ENCODE measurements around the gene SEPTIN6. TPM values are rescaled to one million over a fixed set of nuclear protein-coding genes. Genes with fewer than 3 reads are reported as not detected.

Gene SEPTIN6
- total RNA-seq, 1 donor from 2014 or later = 159 TPM

- Mint-ChIP-seq H3K4me1 (ENCODE audit: low read depth) (peaks cover 8% of the 10 kb centered on the region), H3K9me3 (no peaks in the 10 kb centered on the region), H3K27ac (no peak overlapping the region), H3K4me3 (no peak overlapping the region), H3K36me3 (ENCODE audit: low read depth) (peaks cover 4% of the 10 kb centered on the region), H3K27me3 (ENCODE audit: insufficient read depth) (peaks cover 4% of the 10 kb centered on the region)
- DNase-seq (ENCODE audit: low spot score) = no peak
- intact Hi-C loops (cut with micrococcal nuclease) = no loop called here
Observed at GRCh38 chrX:119706616-119707015, 13.6 kb upstream of the SEPTIN6 start.

GRCh38 chrX:119698845-119699244, 5.9 kb upstream of the SEPTIN6 start:
- no peaks in the 10 kb centered on the region for H3K9me3 Mint-ChIP-seq
- H3K27ac Mint-ChIP-seq = no peak overlapping the region
- intact Hi-C loops (cut with micrococcal nuclease) = loop anchor here (1.0 kb wide), 1 partner anchor 31 kb away; no protein-coding TSS in a partner anchor
- H3K36me3 Mint-ChIP-seq (ENCODE audit: low read depth) = no peaks in the 10 kb centered on the region
- no peak overlapping the region for H3K4me3 Mint-ChIP-seq
- no peak for DNase-seq (ENCODE audit: low spot score)
- H3K4me1 Mint-ChIP-seq (ENCODE audit: low read depth) = peaks cover 7% of the 10 kb centered on the region
- peaks cover 2% of the 10 kb centered on the region for H3K27me3 Mint-ChIP-seq (ENCODE audit: insufficient read depth)

GRCh38 chrX:119696251-119696890, 3.4 kb upstream of the SEPTIN6 start:
- Mint-ChIP-seq H3K4me3 (no peak overlapping the region), H3K36me3 (ENCODE audit: low read depth) (no peaks in the 10 kb centered on the region), H3K9me3 (no peaks in the 10 kb centered on the region), H3K4me1 (ENCODE audit: low read depth) (peaks cover 7% of the 10 kb centered on the region), H3K27ac (no peak overlapping the region), H3K27me3 (ENCODE audit: insufficient read depth) (peaks cover 2% of the 10 kb centered on the region)
- DNase-seq (ENCODE audit: low spot score) = no peak
- intact Hi-C loops (cut with micrococcal nuclease) = no loop called here

- Mint-ChIP-seq H3K9me3 (no peaks in the 10 kb centered on the region), H3K4me1 (ENCODE audit: low read depth) (peaks cover 7% of the 10 kb centered on the region), H3K27ac (peak overlapping the region; percentile 61), H3K4me3 (peak overlapping the region; percentile 33), H3K36me3 (ENCODE audit: low read depth) (no peaks in the 10 kb centered on the region), H3K27me3 (ENCODE audit: insufficient read depth) (peaks cover 2% of the 10 kb centered on the region)
- DNase-seq (ENCODE audit: low spot score) = no peak
- intact Hi-C loops (cut with micrococcal nuclease) = no loop called here
Observed at GRCh38 chrX:119695535-119696050, 2.6 kb upstream of the SEPTIN6 start.

GRCh38 chrX:119694601-119695534, 1.9 kb upstream of the SEPTIN6 start:
- DNase-seq (ENCODE audit: low spot score) = no peak
- Mint-ChIP-seq H3K36me3 (ENCODE audit: low read depth) (peaks cover 4% of the 10 kb centered on the region), H3K4me3 (no peak overlapping the region), H3K27me3 (ENCODE audit: insufficient read depth) (peaks cover 2% of the 10 kb centered on the region), H3K4me1 (ENCODE audit: low read depth) (peaks cover 7% of the 10 kb centered on the region), H3K27ac (no peak overlapping the region), H3K9me3 (no peaks in the 10 kb centered on the region)
- intact Hi-C loops (cut with micrococcal nuclease) = no loop called here

GRCh38 chrX:119693996-119694451, 1.1 kb upstream of the SEPTIN6 start:
- no peak overlapping the region for H3K4me3 Mint-ChIP-seq
- no peak for DNase-seq (ENCODE audit: low spot score)
- peaks cover 2% of the 10 kb centered on the region for H3K27me3 Mint-ChIP-seq (ENCODE audit: insufficient read depth)
- H3K9me3 Mint-ChIP-seq = no peaks in the 10 kb centered on the region
- H3K27ac Mint-ChIP-seq = no peak overlapping the region
- peaks cover 7% of the 10 kb centered on the region for H3K4me1 Mint-ChIP-seq (ENCODE audit: low read depth)
- H3K36me3 Mint-ChIP-seq (ENCODE audit: low read depth) = peaks cover 4% of the 10 kb centered on the region
- intact Hi-C loops (cut with micrococcal nuclease) = loop anchor here (1.0 to 2.0 kb wide), 7 partner anchors 9 to 177 kb away; partner anchors contain the start of genes NDUFA1, NKRF, RNF113A and UBE2A

GRCh38 chrX:119692191-119693039, 553 bp downstream of the SEPTIN6 start:
- H3K4me3 Mint-ChIP-seq = peak overlapping the region; percentile 93
- H3K36me3 Mint-ChIP-seq (ENCODE audit: low read depth) = peaks cover 4% of the 10 kb centered on the region
- peak overlapping the region; percentile 94 for H3K27ac Mint-ChIP-seq
- H3K9me3 Mint-ChIP-seq = no peaks in the 10 kb centered on the region
- peak; percentile 52 for DNase-seq (ENCODE audit: low spot score)
- H3K27me3 Mint-ChIP-seq (ENCODE audit: insufficient read depth) = peaks cover 2% of the 10 kb centered on the region
- H3K4me1 Mint-ChIP-seq (ENCODE audit: low read depth) = peaks cover 13% of the 10 kb centered on the region
- intact Hi-C loops (cut with micrococcal nuclease) = loop anchor here (1.0 to 2.0 kb wide), 8 partner anchors 7 to 178 kb away; partner anchors contain the start of genes NDUFA1, NKRF, RNF113A and UBE2A

- Mint-ChIP-seq H3K9me3 (no peaks in the 10 kb centered on the region), H3K4me3 (peak overlapping the region; percentile 93), H3K4me1 (ENCODE audit: low read depth) (peaks cover 25% of the 10 kb centered on the region), H3K27me3 (ENCODE audit: insufficient read depth) (no peaks in the 10 kb centered on the region), H3K36me3 (ENCODE audit: low read depth) (peaks cover 6% of the 10 kb centered on the region), H3K27ac (peak overlapping the region; percentile 94)
- intact Hi-C loops (cut with micrococcal nuclease) = no loop called here
- DNase-seq (ENCODE audit: low spot score) = no peak
Observed at GRCh38 chrX:119690921-119691716, 1.8 kb downstream of the SEPTIN6 start.

- peak overlapping the region; percentile 93 for H3K4me3 Mint-ChIP-seq
Observed at GRCh38 chrX:119688911-119689321, 4.1 kb downstream of the SEPTIN6 start.

GRCh38 chrX:119687661-119688413, 5.1 kb downstream of the SEPTIN6 start:
- intact Hi-C loops (cut with micrococcal nuclease) = no loop called here
- Mint-ChIP-seq H3K27ac (peak overlapping the region; percentile 94), H3K9me3 (no peaks in the 10 kb centered on the region), H3K27me3 (ENCODE audit: insufficient read depth) (no peaks in the 10 kb centered on the region), H3K36me3 (ENCODE audit: low read depth) (peaks cover 8% of the 10 kb centered on the region), H3K4me3 (peak overlapping the region; percentile 93), H3K4me1 (ENCODE audit: low read depth) (peaks cover 46% of the 10 kb centered on the region)
- DNase-seq (ENCODE audit: low spot score) = no peak

More at GRCh38 chrX:119688911-119689321, 4.1 kb downstream of the SEPTIN6 start:
- H3K27ac Mint-ChIP-seq = peak overlapping the region; percentile 94
- no peaks in the 10 kb centered on the region for H3K27me3 Mint-ChIP-seq (ENCODE audit: insufficient read depth)
- intact Hi-C loops (cut with micrococcal nuclease) = no loop called here
- peaks cover 39% of the 10 kb centered on the region for H3K4me1 Mint-ChIP-seq (ENCODE audit: low read depth)
- H3K9me3 Mint-ChIP-seq = no peaks in the 10 kb centered on the region
- peaks cover 6% of the 10 kb centered on the region for H3K36me3 Mint-ChIP-seq (ENCODE audit: low read depth)
- no peak for DNase-seq (ENCODE audit: low spot score)

- Mint-ChIP-seq H3K9me3 (no peaks in the 10 kb centered on the region), H3K27ac (peak overlapping the region; percentile 94), H3K4me3 (peak overlapping the region; percentile 93), H3K27me3 (ENCODE audit: insufficient read depth) (no peaks in the 10 kb centered on the region), H3K4me1 (ENCODE audit: low read depth) (peaks cover 60% of the 10 kb centered on the region), H3K36me3 (ENCODE audit: low read depth) (peaks cover 12% of the 10 kb centered on the region)
- intact Hi-C loops (cut with micrococcal nuclease) = no loop called here
- no peak for DNase-seq (ENCODE audit: low spot score)
Observed at GRCh38 chrX:119686087-119686691, 6.8 kb downstream of the SEPTIN6 start.
